Panc1 (cell line): ENCODE measurements around the gene ZACN.

ENCODE experiments used
- CTCF ChIP-seq: fragments of 450-650 bp; IDR thresholded peaks from 2 replicates; pipeline ENCODE4 v1.5.1; 2017; ENCODE audit warnings: mild to moderate bottlenecking
- SIN3A ChIP-seq: IDR thresholded peaks from 2 replicates; pipeline ENCODE4 v1.6.1; 2012; ENCODE audit warnings: low read depth, mild to moderate bottlenecking, low read length, moderate library complexity, borderline replicate concordance; ENCODE audit not compliant: insufficient read depth

GRCh38 chr17:76054112-76054476, 24.9 kb upstream of the ZACN start:
- TF ChIP-seq CTCF (no peak), SIN3A (no peak)
